C4-2B (cell line): ENCODE results near the gene KDM4C.
"Not testable (repeated sequence)": the region's sequence is repeated elsewhere in the genome, so short reads cannot be mapped to it uniquely, and the experiment has no call there.

Experiments
- H3K27ac ChIP-seq: fragments of 450-650 bp; 2 replicates; pipeline ENCODE4 v1.5.1; 2017
- ZFX ChIP-seq: fragments of 450-650 bp; IDR thresholded peaks from 2 replicates; pipeline ENCODE4 v1.6.1; 2017
- TF ChIP-seq, protein P1 (sequence below): fragments of 450-650 bp; conservative IDR thresholded peaks from 2 replicates; pipeline ENCODE4 v1.5.1; 2017; ENCODE audit warnings: mild to moderate bottlenecking

KDM4C gene

DNA sequence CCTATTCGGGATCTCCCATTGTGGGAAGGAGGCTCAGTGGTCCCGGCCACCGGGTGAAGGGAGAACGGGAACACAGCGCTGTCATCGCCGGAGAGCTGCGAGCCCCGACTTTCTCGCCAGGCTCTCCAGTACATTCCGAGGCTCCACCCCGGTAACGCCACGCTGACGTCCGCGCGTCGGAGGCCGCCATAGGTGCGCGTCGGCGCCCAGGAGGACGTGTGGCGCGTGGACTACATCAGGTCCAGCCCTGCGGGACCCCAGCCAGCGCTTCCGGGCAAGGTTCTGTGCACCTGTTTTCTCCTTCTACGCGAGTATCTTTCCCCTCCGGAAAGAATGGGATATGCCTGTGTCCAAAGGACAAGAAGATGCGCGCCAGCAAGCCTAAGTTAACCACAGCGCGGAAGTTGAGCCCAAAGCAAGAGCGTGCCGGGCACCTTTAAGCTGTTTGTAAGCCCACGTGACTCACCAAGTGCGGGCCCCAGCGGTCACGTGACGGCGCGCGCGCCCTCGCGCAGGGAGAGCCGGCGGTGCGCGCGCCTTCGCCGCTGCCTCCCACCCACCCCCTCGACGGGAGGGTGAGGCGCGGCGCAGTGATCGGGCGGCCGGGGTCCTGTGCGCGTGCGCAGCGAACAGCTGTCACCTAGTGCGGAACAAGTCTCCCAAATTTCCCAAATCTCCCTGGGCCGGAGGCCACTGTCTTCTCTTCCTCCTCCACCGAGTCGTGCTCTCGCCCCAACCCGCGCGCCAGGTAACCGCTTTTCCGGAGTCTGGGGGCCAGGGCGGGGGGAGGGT is at the start of gene KDM4C:
TSS of gene KDM4C (plus strand) at position 518 of the 792 bp plus-strand sequence. CDS start 35,016 bp downstream, outside the sequence.
- TF ChIP-seq, protein P1, sequence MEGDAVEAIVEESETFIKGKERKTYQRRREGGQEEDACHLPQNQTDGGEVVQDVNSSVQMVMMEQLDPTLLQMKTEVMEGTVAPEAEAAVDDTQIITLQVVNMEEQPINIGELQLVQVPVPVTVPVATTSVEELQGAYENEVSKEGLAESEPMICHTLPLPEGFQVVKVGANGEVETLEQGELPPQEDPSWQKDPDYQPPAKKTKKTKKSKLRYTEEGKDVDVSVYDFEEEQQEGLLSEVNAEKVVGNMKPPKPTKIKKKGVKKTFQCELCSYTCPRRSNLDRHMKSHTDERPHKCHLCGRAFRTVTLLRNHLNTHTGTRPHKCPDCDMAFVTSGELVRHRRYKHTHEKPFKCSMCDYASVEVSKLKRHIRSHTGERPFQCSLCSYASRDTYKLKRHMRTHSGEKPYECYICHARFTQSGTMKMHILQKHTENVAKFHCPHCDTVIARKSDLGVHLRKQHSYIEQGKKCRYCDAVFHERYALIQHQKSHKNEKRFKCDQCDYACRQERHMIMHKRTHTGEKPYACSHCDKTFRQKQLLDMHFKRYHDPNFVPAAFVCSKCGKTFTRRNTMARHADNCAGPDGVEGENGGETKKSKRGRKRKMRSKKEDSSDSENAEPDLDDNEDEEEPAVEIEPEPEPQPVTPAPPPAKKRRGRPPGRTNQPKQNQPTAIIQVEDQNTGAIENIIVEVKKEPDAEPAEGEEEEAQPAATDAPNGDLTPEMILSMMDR = no peak
- TF ChIP-seq ZFX = no peak
- peak within 1 kb of the TSS; percentile 90 for H3K27ac ChIP-seq

- H3K27ac ChIP-seq = no peak overlapping the region
- TF ChIP-seq, protein P1 = no peak
- TF ChIP-seq ZFX = no peak
Observed at GRCh38 chr9:6708732-6709131, 49.0 kb upstream of the KDM4C start.

DNA sequence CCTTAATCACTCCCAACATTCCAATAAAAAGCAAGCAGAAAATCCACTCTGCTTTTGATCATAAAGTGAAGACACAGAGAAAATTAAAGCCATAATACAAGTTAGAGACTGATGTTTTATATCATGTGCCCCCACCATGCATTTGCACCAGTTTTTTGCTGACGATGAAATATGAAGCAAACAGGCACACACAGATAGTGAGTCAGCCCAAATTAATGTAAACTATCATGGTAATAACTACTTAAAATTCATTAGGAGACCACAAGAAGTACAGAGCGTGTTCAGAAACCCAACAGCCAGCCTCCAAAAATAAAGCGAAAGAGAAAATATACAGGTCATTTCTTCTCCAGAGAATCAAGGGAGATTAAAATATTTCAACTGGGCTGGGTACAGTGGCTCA is 46.4 kb upstream of the KDM4C start:
- peak overlapping the region; percentile 31; the same call in 1 of the 2 replicates for H3K27ac ChIP-seq
- no peak for TF ChIP-seq ZFX
- TF ChIP-seq, protein P1 = no peak

- H3K27ac ChIP-seq = peak overlapping the region; percentile 31; the same call in 1 of the 2 replicates
- TF ChIP-seq ZFX = no peak
- TF ChIP-seq, protein P1 = no peak
Observed at GRCh38 chr9:6712041-6712440, 45.7 kb upstream of the KDM4C start.

DNA sequence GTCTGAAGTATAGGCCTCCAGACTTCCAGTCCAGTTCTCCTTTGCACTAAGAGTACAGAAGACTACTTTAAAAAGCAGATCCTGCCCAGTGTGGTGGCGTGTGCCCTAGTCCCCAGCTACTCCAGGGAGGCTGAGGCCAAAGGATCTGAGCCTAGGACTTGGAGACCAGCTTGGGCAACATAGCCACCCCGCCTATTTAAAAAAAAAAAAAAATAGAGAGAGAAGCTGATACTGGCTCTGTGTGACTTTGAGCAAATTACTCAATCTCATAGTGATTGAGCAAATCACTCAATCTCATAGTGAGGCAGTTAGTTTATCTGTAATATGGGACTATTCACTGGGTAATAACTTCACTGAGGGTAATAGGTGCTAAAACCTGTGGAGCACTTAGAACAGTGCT is 43.6 kb upstream of the KDM4C start:
- H3K27ac ChIP-seq = no peak overlapping the region
- TF ChIP-seq, protein P1 = no peak
- TF ChIP-seq ZFX = no peak

- not testable (repeated sequence) for H3K27ac ChIP-seq
Observed at GRCh38 chr9:6715153-6715754, 42.5 kb upstream of the KDM4C start.

DNA sequence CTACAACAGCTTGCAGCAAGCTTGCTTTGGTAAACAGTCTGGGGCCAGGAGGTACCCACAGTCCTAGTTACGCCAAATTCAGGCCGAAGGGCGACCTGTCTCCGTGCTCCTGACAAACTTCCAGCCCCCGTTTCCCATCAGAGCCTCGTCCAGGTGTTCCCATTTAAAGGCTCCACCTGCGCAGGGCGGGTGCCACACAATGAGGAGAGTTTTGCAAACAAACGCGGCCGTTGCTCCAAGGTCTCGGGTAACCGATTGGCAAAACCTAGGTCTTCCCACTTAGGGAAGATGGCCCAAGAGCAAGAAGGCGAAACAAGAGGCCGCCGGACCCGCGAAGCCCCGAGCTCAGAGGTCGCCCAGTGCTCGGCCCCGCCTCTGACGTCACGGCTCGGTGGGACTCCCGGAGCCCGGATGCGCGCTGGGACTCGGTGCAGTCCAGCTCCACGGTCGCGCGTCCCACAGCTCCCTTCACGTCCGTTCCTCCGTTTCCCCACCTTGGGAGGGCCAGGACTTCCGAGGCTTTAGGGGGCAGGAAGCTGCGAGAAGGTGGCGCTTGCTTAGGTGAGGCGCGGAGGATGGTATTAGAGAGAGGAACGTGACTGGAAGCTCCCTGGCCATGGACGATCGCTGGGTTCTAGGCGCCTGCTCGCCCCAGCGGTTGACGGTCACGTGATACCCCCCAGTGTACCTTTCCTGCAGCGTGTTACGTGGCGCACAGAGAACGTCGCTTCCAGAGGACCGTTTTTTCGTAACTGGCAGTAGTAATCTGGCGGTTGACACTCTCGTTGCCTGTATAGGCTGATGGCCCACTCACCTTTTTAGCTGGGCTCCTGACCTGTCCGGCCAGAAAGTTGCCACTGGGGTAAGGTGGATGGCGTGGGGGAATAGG is 41.8 kb upstream of the KDM4C start:
- TF ChIP-seq, protein P1 = no peak
- H3K27ac ChIP-seq = no peak overlapping the region
